LNCaP clone FGC (cell line): ENCODE measurements around the gene SLC29A1.
A peak's percentile ranks its signal among the peaks of the same experiment; 100 is the strongest.

Experiments used
- DNase-seq: peaks from one replicate; pipeline ENCODE4 v3.0.0-alpha.2; 2011; ENCODE audit warnings: low read depth
- H3K4me3 ChIP-seq: 2 replicates; pipeline ENCODE4 v1.5.1; 2011; ENCODE audit warnings: mild to moderate bottlenecking, low read depth, low read length, control low read depth
- TF ChIP-seq, protein P1 (sequence below): IDR thresholded peaks from 2 replicates; pipeline ENCODE4 v1.5.1; 2012; ENCODE audit warnings: mild to moderate bottlenecking; ENCODE audit not compliant: control insufficient read depth, insufficient read depth; ENCODE audit errors: extremely low read depth

The SLC29A1 gene

GRCh38 chr6:44243345-44243744 lies 19.9 kb downstream of the SLC29A1 start:
- TF ChIP-seq, protein P1, sequence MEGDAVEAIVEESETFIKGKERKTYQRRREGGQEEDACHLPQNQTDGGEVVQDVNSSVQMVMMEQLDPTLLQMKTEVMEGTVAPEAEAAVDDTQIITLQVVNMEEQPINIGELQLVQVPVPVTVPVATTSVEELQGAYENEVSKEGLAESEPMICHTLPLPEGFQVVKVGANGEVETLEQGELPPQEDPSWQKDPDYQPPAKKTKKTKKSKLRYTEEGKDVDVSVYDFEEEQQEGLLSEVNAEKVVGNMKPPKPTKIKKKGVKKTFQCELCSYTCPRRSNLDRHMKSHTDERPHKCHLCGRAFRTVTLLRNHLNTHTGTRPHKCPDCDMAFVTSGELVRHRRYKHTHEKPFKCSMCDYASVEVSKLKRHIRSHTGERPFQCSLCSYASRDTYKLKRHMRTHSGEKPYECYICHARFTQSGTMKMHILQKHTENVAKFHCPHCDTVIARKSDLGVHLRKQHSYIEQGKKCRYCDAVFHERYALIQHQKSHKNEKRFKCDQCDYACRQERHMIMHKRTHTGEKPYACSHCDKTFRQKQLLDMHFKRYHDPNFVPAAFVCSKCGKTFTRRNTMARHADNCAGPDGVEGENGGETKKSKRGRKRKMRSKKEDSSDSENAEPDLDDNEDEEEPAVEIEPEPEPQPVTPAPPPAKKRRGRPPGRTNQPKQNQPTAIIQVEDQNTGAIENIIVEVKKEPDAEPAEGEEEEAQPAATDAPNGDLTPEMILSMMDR: no peak
- no peak for DNase-seq
- H3K4me3 ChIP-seq: no peak overlapping the region

- peak overlapping the region; percentile 93 for H3K4me3 ChIP-seq
- DNase-seq: no peak
- TF ChIP-seq, protein P1: no peak
These were observed 22.1 kb downstream of the SLC29A1 start for GRCh38 chr6:44245391-44245911.

DNA sequence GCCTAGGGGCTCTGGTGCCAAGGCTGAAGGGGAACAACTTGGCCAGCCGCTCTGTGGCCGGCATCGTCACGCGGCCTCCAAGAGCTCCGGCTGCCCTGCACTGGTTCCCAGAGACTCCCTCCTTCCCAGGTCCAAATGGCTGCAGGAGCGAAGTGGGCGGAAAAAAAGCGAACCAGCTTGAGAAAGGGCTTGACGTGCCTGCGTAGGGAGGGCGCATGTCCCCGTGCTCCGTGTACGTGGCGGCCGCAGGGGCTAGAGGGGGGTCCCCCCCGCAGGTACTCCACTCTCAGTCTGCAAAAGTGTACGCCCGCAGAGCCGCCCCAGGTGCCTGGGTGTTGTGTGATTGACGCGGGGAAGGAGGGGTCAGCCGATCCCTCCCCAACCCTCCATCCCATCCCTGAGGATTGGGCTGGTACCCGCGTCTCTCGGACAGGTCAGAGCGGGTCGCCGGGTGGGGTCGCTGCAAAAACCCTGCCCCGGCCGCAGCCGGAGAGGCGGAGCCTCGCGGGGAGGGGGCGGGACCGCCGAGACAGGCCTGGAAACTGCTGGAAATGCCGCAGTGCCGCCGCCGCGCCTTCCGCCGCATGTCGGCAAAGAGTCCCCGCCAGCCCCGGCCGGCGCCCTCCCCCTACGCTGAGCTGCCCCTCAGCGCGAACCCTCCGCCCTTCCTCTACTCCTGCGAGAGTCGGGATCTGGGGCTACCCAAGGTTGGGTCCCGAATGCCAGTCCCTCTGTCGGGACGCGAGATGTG lies 22.7 kb downstream of the SLC29A1 start:
- TF ChIP-seq, protein P1: peak; percentile 59
- peak; percentile 68 for DNase-seq
- peak overlapping the region; percentile 93 for H3K4me3 ChIP-seq

DNA sequence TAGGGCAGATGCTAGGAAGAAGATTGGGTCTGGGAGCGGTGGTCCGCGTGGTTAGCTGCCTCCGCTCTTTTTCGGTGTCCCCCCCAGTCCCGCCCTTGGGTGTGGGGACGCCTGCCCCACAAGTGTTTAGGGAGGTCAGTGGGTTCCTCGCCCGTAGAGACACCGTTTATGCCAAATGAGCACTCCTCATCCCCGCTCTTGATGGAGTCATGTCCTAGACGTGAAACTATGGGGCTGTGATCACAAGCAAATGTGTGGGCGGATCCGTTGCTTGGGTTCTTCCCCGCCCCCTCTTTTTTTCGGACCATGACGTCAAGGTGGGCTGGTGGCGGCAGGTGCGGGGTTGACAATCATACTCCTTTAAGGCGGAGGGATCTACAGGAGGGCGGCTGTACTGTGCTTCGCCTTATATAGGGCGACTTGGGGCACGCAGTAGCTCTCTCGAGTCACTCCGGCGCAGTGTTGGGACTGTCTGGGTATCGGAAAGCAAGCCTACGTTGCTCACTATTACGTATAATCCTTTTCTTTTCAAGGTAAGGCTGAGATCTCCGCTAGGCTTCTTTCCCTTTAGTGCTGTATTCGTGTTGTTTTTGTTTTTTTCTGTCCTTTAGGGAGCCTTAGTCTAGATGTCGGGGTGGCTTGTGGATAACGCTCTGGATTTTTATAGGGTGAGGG lies 23.4 kb downstream of the SLC29A1 start, which contains the start of gene HSP90AB1:
TSS of gene HSP90AB1 (plus strand) at position 439 of the 675 bp plus-strand sequence. CDS start 1,529 bp downstream, outside the sequence.
- TF ChIP-seq, protein P1: no peak
- peak; percentile 98 for DNase-seq
- peak within 1 kb of the TSS; percentile 93 for H3K4me3 ChIP-seq

DNA sequence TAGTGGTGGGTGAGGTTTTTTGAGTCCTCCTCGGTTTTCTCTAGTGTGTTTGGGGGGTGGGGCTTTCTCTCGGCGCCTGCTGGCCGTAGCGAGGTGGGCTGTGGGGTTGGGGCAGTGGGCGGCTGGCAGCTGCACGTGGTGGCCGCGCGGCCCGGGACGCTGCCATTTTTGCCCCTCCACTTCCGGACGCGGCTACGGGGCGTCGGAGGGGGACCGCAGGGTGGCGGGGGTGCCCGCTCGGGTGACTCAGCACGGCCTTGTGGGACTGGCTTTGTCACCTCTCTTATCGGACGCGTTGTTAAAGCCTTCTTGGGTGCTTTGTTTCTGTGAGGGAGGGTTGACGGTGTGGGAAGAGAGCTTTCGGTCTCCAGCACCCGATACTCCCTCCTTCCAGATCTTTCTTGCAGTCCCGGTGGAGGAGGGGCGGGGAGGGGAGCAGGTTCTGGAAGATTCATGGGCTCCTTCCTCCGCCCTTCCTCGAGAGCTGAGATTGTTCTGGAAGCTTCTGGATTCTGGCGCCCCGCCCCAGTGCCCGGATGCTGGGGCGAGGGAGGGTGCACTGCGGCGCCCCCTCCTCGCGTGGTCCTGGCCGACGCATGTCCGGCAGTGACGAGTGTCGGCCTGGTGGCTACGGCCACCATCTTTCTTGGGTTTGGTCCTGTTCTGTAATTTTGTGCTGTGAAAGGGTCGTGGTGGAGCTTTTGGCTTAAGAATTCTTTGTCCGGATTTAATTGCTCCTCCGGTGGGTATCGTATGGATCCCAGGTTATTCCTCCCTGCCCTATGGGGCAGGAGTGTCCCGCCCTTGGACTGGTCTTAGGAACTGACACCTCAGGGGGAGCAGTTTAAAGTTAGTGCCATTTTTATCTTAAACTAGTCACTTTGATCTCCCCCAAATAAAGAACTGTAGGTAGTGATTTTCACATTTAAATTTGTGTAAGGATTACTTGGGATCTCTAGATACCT lies 24.2 kb downstream of the SLC29A1 start:
- TF ChIP-seq, protein P1: no peak
- peak overlapping the region; percentile 93 for H3K4me3 ChIP-seq
- no peak for DNase-seq

DNA sequence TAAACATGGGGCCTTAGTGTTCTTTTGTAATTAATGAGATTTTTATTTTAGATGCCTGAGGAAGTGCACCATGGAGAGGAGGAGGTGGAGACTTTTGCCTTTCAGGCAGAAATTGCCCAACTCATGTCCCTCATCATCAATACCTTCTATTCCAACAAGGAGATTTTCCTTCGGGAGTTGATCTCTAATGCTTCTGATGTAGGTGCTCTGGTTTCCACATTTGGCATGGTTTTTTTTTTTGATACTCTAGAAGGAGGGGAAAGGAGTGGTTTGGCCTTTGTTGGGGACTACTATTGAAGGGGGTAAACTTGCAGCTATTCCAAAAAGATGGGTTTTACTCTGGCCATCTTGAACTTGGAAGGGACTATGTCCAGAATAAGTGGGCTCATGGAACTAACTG lies 25.2 kb downstream of the SLC29A1 start:
- peak overlapping the region; percentile 93 for H3K4me3 ChIP-seq
- DNase-seq: no peak
- TF ChIP-seq, protein P1: no peak
